Astrocyte (in vitro differentiated cells and primary cell): ENCODE data around the gene STAT3.

ENCODE experiments used
- EZH2 ChIP-seq: IDR thresholded peaks from 2 replicates; pipeline ENCODE4 v1.6.1; 2012; ENCODE audit warnings: mild to moderate bottlenecking, low read length, inconsistent platforms; ENCODE audit not compliant: insufficient read depth
- TF ChIP-seq, protein P1 (sequence below): IDR thresholded peaks from 2 replicates; pipeline ENCODE4 v1.5.1; 2011; ENCODE audit warnings: low read depth, mild to moderate bottlenecking, inconsistent platforms, low read length, moderate library complexity; ENCODE audit not compliant: insufficient read depth

DNA sequence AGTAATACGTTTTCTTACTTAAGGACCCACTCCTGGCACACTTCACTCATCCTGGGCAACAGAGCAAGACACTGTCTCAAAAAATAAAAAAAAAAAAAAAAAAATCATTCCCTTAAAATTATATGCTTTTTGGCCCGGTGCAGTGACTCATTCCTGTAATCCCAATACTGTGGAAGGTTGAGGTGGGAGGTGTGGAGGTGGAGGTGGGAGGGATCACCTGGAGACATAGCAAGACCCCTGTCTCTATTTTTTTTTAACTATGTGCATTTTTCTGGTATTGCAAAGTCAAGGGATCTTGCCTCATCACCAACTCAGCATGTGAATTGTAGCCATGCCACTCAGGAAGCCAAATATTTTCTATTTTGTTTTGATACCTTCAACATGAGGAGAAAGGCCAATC lies 121.8 kb downstream of the STAT3 start:
- TF ChIP-seq, protein P1, sequence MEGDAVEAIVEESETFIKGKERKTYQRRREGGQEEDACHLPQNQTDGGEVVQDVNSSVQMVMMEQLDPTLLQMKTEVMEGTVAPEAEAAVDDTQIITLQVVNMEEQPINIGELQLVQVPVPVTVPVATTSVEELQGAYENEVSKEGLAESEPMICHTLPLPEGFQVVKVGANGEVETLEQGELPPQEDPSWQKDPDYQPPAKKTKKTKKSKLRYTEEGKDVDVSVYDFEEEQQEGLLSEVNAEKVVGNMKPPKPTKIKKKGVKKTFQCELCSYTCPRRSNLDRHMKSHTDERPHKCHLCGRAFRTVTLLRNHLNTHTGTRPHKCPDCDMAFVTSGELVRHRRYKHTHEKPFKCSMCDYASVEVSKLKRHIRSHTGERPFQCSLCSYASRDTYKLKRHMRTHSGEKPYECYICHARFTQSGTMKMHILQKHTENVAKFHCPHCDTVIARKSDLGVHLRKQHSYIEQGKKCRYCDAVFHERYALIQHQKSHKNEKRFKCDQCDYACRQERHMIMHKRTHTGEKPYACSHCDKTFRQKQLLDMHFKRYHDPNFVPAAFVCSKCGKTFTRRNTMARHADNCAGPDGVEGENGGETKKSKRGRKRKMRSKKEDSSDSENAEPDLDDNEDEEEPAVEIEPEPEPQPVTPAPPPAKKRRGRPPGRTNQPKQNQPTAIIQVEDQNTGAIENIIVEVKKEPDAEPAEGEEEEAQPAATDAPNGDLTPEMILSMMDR, result no peak
- no peak for TF ChIP-seq EZH2
